ACHN (cell line): Measurements from ENCODE around the gene SLC6A19.

Experiments used
- DNase-seq: peaks from one replicate; pipeline ENCODE4 v3.0.0-alpha.2; 2015
- in situ Hi-C: cut with HindIII; loops from 2 replicates; pipeline ENCODE4 v1.10.0; 2017; ENCODE audit warnings: low sequenced_read_pairs, low pct_ligation_motif_present, low pct_unique_long_range_greater_than_20kb

SLC6A19 gene

DNA sequence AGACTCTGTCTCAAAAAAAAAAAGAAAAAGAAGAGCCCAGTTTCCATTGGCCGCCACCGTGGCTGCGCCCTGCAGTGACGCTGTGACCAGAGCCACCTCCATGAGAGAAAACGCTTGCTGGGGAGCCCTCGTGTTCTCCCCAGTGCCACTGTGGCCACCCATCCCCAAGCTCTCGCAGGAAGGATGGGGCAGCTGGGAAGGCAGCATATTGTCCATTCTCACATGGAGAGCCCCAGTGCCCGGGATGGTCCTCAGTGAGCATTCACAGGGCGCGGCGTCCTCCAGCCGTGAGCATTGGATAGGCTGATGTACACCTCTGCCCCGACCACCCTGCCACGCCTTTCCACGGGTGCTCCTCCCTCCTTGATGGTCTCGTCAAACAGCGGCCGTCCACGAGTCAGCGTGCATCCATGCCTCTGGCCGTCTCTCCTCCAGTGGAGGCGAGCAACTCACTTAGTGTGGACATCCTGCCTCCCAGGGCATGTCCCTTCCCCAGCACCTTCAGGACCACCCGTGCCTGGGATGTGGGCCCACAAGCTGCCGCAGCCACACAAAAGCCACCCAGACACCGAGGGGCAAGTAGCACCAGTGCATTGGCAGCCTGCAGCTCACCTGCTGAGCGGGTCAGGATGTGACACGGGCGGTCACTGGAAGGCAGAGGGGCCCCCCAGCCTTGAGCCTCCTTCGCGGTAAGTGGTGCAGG is 23.4 kb upstream of the SLC6A19 start:
- DNase-seq, result no peak
- in situ Hi-C loops, result no loop called here

GRCh38 chr5:1178529-1179382 is 22.6 kb upstream of the SLC6A19 start:
- in situ Hi-C loops, result no loop called here
- no peak for DNase-seq

DNA sequence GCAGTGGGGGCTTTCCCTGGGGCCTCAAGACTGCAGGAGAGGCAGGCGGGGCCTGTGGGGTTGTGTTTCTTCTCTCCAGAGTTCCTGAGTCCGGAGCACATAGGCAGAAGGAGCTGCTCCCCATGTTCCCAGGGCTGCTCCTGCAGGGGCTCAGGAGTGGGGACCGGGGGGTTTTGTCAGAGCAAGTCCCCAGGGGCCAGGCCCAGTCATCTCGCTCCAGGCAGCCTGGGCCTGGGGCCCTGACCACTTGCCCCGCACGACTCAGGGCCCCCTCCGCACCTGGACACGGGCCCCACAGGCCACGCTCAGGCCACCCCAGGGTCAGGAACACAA is 22.0 kb upstream of the SLC6A19 start:
- DNase-seq, result no peak
- in situ Hi-C loops, result no loop called here

GRCh38 chr5:1180096-1180495 is 21.3 kb upstream of the SLC6A19 start:
- no peak for DNase-seq
- in situ Hi-C loops, result no loop called here

DNA sequence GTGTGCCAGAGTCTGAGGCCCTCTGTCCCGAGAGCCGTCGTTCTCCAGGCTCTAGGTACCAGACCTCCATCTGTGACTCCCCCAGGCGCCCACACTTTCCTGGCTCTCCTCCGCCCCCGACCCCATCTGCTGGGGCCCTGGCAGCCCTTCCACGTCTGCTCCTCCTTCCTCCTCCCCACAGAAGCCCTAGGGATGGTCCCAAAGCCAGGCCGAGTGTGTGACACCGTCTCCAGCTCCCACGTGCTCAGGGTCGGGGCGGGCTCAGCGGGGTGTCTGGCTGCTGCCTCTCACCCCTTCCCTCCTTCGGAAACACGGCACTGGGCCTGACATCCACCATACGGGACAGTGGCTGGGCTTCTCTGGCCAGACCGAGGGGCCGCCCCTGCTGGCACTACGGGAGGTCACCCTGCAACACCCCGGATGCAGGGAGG is 20.5 kb upstream of the SLC6A19 start:
- in situ Hi-C loops, result no loop called here
- no peak for DNase-seq

- no peak for DNase-seq
- in situ Hi-C loops, result no loop called here
These were observed 19.7 kb upstream of the SLC6A19 start for GRCh38 chr5:1181451-1182359.

DNA sequence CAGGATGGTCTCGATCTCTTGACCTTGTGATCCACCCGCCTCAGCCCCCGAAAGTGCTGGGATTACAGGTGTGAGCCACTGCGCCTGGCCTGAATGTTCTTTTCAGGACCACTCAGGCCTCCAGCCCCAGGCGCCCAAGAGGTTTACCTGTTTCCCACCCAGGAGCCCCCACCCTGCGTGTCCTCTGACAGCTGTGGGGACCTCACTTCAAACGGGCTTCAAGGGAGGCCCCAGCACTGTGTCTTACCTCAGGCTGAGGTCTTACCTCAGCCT is 19.1 kb upstream of the SLC6A19 start:
- in situ Hi-C loops, result no loop called here
- DNase-seq, result no peak

DNA sequence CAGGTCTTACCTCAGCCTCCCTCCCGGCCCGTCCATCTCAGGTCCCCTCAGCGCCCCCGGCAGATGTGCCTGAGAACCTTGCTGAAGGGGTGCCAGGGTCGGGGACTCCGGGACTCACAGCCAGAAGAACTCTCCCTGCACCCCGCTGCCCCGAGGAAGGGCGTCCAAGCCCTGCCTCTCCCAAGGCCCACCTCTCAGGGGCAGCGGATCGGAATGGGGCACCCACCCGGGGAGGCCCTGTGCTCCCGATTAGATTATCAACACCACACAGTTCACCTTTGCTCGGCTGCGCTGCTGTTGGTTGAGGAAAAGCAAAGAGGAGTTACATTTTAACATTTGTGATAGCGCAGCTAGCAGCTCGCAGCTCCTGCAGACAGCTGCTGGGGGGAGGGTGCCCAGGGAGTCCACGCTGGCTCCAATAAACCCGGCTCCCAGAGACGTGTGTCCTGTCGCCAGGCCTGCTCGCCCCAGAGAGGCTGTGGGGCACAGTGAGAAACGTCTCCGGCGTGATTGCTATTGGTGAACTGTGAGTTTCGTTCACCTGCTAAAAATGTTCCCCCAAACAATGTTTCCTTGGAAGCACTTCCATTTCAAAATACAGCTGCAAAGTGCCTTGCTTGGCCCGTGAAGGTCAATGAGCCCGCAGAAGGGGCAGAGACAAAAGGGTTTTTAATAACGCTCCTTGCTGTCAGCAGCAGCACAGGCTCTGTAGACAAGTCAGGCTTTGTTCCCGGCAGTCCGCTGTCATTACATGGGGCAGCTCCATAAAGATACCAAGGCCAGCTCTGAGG is 18.6 kb upstream of the SLC6A19 start:
- no peak for DNase-seq

DNA sequence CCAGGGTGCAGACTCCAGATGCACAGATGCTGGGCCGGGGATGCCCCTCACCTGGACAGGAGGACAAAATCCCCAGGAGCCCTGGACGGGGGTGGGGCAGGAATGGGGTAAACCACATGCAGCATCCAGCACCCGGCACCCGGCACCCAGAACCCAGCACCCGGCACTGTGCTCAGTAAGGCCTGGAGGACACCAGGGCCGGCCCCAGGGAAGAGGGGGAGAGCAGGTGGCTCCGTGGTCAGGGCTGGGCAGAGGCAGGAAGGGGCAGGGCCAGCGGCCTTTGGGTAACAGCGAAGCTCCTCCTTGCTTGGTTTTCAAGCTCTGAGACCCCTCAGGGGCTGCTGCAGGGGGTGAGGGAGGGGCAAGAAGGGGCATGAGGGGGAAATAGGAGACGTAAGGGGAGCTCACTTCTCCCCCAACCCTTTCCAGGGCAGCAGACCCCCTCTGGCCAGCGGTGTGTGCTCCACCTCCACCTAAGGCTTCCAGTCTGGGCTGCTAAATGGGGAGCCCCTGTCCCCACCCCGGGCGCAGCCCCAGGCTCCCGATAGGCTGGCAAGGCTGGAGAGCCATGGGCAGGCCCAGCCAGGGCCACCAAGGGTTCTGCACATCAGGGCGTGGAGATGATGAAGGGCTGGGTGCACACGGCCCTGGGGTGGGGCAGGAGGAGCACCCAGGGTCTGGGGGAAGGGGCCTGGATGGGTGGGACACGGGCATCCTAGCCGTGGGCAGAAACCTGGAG is 17.8 kb upstream of the SLC6A19 start:
- in situ Hi-C loops, result no loop called here
- no peak for DNase-seq

More for the DNA sequence above, 18.6 kb upstream of the SLC6A19 start:
- in situ Hi-C loops, result no loop called here

GRCh38 chr5:1184163-1184470 is 17.3 kb upstream of the SLC6A19 start:
- no peak for DNase-seq
- in situ Hi-C loops, result no loop called here

DNA sequence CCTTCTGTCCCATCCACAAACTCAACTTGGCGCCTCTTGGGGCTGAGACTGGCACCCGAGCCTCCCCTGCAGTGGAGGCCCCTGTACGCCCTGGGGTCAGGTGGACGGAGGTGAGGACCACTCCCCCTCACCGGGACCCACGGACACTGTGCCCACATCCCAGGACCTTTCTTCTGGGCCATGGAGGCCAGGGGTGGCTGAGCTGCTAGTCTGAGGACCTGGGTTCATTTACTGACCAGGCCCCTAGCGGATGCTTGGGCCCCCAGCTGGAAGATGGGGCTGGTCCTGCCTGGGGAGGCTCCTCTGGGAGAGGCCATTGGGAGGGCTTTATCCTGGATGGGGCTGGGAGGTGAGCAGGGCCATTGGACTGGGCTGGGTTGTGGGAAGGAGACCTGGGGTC is 16.9 kb upstream of the SLC6A19 start:
- DNase-seq, result no peak
- in situ Hi-C loops, result no loop called here

DNA sequence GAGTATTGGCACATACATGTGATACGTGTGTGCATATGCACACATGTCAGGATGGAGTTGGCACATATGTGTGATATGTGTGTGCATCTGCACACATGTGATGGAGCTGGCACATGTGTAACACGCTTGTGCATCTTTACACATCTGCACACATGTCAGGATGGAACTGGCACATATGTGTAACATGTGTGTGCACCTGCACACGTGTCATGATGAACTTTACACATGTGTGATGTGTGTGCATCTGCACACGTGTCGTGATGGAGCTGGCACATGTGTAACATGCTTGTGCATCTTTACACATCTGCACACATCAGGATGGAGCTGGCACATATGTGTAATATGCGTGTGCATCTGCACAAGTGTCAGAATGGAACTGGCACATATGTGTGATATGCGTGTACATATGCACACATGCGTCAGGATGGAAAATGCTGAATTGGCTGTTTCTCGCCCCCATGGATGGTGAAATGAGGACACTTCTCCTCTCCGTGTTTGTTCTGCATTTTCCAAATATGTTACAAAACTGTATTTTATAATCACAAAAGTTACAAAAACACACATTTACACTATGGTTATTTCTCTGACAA is 16.3 kb upstream of the SLC6A19 start:
- DNase-seq, result no peak
- in situ Hi-C loops, result no loop called here

DNA sequence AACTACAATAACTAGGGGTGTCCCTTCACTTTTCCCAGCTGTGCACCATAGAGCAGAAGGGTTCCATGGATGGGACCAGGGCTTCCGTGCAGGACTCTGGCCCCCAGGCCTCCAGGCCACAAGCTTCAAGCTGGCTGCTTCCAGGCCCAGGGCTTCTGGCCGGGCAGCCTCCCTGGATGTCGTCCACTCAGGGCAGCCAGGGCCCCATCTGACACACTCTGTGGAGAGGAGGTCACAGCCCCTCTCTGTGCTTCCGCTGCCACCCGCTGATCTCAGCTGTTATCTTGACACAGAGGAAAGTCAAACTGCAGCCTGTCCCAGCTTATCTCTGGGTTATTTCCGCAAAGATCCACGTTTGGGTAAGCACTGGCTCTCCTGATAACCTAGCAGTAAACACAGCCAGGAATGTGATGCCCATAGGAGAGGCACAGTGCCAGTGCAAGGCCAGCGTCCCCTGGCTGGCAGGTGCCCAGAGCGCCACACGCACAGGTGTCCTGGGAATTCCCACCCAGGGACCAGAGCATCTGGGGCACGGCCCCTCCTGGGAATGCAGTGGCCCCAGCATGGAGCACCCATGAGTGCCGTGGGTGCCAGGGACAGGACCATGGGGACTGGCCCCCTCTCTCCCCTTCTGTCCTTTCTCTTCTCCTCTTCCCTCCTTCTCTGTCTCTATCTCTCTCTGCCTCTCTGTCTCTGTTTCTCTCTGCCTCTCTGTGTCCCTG is 15.6 kb upstream of the SLC6A19 start:
- no peak for DNase-seq
- in situ Hi-C loops, result no loop called here

- no peak for DNase-seq
- in situ Hi-C loops, result no loop called here
These were observed 14.8 kb upstream of the SLC6A19 start for GRCh38 chr5:1186351-1187233.

DNA sequence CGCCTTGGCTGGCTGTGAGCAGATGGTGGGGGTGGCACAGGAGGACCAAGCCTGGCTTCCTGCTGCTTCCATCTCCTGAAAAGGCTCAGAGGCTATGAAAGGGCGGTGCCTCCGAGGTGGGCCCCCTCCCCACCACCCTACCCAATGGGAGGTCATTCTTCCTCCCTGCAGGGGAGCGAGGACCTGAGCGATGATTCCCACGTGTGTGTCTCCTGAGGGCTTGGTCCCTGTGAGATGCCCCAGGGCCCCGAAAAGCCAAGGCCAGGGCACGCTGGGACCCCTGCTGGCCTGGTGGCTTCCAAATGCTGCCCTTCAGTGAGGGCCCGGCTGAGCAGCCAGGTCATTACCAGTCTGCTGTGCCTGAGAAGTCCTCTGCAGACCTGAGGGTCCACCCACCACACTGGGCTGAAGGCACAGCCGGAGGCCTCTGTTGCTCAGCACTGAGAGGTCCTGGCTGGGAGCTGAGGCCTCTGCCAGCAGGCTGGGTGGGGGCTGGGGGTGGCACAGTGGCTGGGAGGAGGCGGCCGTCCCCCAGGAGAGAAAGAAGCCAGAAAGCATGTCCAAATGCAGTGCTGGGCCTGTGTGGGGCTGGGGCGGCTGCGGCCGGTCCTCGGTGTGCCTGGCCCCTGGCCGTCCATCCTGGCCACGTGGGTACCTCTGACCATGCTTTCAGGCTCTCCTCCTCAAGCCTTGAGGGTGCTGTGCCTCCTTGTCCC is 14.0 kb upstream of the SLC6A19 start:
- DNase-seq, result no peak
- in situ Hi-C loops, result no loop called here

DNA sequence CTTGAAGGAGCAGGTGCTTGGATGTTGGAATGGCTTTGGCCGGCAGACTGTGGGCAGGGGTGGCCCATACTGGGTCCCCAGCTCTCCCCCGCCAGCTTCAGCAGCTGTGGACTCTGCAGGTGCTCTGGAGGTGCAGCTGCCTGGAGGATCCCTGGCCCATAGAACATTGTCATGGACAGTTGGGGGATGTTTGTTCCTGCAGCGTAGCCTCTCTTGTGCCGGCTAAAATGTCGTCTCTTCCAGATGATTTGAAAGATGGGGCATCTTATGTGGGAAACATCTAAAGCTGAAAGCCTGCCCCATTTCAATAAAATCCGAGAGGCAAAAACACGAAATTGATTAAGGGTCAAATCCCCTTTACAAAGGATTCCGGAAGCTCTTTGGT is 13.5 kb upstream of the SLC6A19 start:
- in situ Hi-C loops, result no loop called here

More for the DNA sequence above, 13.5 kb upstream of the SLC6A19 start:
- no peak for DNase-seq
